MM.1S (cell line): Measurements from ENCODE around the gene PDGFD.

Source experiments
- DNase-seq: peaks from one replicate; pipeline ENCODE4 v3.0.0-alpha.2; 2015
- H2AFZ ChIP-seq: fragments of 300-600 bp; sonication (generic); 2 replicates; pipeline ENCODE4 v1.6.0; 2016; ENCODE audit warnings: antibody characterized with exemption, low read length
- H3F3A ChIP-seq: fragments of 300-600 bp; sonication (generic); 2 replicates; pipeline ENCODE4 v1.6.1; 2016; ENCODE audit warnings: mild to moderate bottlenecking, antibody characterized with exemption, low read length, moderate library complexity, mixed read lengths; ENCODE audit not compliant: insufficient read depth
- H3K27ac ChIP-seq: fragments of 300-600 bp; sonication (generic); 2 replicates; pipeline ENCODE4 v1.5.1; 2016; ENCODE audit warnings: mild to moderate bottlenecking, low read length
- H3K27me3 ChIP-seq: fragments of 300-600 bp; sonication (generic); replicated peaks from 2 replicates; pipeline ENCODE4 v1.6.0; 2016; ENCODE audit warnings: low read length; ENCODE audit not compliant: insufficient read depth
- H3K36me3 ChIP-seq: fragments of 300-600 bp; sonication (generic); replicated peaks from 2 replicates; pipeline ENCODE4 v1.6.1; 2016; ENCODE audit warnings: mild to moderate bottlenecking, low read length, mixed read lengths; ENCODE audit not compliant: insufficient read depth
- H3K4me1 ChIP-seq: fragments of 300-600 bp; sonication (generic); 2 replicates; pipeline ENCODE4 v1.6.1; 2016; ENCODE audit warnings: low read length, mixed read lengths
- H3K4me2 ChIP-seq: fragments of 300-600 bp; sonication (generic); 2 replicates; pipeline ENCODE4 v1.6.0; 2016; ENCODE audit warnings: low read depth, low read length
- H3K4me3 ChIP-seq: fragments of 300-600 bp; sonication (generic); 2 replicates; pipeline ENCODE4 v1.5.1; 2016; ENCODE audit warnings: low read length, mixed read lengths
- H3K79me2 ChIP-seq: fragments of 300-600 bp; sonication (generic); 2 replicates; pipeline ENCODE4 v1.6.1; 2016; ENCODE audit warnings: mixed run types, low read length, mixed read lengths
- H3K9ac ChIP-seq: fragments of 300-600 bp; sonication (generic); 2 replicates; pipeline ENCODE4 v1.6.1; 2016; ENCODE audit warnings: low read length, mixed read lengths
- H3K9me2 ChIP-seq: fragments of 300-600 bp; sonication (generic); replicated peaks from 2 replicates; pipeline ENCODE4 v1.6.1; 2016; ENCODE audit warnings: mild to moderate bottlenecking, low read length, mixed read lengths; ENCODE audit not compliant: insufficient read depth
- H3K9me3 ChIP-seq: fragments of 300-600 bp; sonication (generic); replicated peaks from 2 replicates; pipeline ENCODE4 v1.6.1; 2016; ENCODE audit warnings: mild to moderate bottlenecking, low read length, mixed read lengths; ENCODE audit not compliant: insufficient read depth
- H4K20me1 ChIP-seq: fragments of 300-600 bp; sonication (generic); 2 replicates; pipeline ENCODE4 v1.6.1; 2016; ENCODE audit warnings: mild to moderate bottlenecking, low read length, moderate library complexity, mixed read lengths; ENCODE audit not compliant: insufficient read depth
- EZH2 ChIP-seq: fragments of 300-600 bp; sonication (generic); optimal IDR thresholded peaks from 2 replicates; pipeline ENCODE3; 2017; ENCODE audit warnings: low read depth, mild to moderate bottlenecking, antibody characterized with exemption, low read length, mixed read lengths
- EZH2phosphoT487 ChIP-seq: fragments of 300-600 bp; sonication (generic); IDR thresholded peaks from 2 replicates; pipeline ENCODE4 v1.6.1; 2018; ENCODE audit warnings: antibody characterized with exemption, low read length
- TF ChIP-seq, protein P1 (sequence below): fragments of 300-600 bp; sonication (generic); IDR thresholded peaks from 2 replicates; pipeline ENCODE4 v1.5.1; 2016; ENCODE audit warnings: antibody characterized with exemption, low read length, mixed read lengths

Gene PDGFD

DNA sequence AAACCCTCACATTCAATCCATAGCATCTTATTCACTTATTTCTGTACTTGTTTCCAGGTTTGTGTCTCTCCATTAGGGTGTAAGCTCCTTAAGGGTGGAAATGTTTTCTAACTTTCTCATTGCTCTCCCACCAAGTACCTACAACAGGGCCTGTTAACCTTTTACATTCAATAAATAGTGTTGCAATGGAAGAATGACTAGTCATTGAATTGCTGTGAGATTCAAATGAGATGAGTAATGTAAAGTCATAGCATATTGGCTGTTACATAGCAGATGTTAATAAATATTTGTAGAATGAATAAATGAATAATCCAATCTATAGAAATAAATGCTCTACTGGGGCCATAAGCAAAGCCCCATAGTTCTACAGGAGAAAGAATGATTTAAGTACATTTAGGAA, 202.9 kb downstream of the PDGFD start:
- no peak overlapping the region for H3K4me3 ChIP-seq
- H3K9me3 ChIP-seq = no peaks in the 10 kb centered on the region
- H3K27me3 ChIP-seq = no peaks in the 10 kb centered on the region
- H3K27ac ChIP-seq = no peak overlapping the region
- no peaks in the 10 kb centered on the region for H3K36me3 ChIP-seq
- peaks cover 25% of the 10 kb centered on the region for H3K4me1 ChIP-seq
- H4K20me1 ChIP-seq = no peaks in the 10 kb centered on the region
- H3K9me2 ChIP-seq = no peaks in the 10 kb centered on the region
- peaks cover 11% of the 10 kb centered on the region; the same call in 1 of the 2 replicates for H3F3A ChIP-seq
- no peak for DNase-seq
- no peak overlapping the region for H3K4me2 ChIP-seq
- TF ChIP-seq EZH2phosphoT487 (no peak), EZH2 (no peak)
- TF ChIP-seq, protein P1, sequence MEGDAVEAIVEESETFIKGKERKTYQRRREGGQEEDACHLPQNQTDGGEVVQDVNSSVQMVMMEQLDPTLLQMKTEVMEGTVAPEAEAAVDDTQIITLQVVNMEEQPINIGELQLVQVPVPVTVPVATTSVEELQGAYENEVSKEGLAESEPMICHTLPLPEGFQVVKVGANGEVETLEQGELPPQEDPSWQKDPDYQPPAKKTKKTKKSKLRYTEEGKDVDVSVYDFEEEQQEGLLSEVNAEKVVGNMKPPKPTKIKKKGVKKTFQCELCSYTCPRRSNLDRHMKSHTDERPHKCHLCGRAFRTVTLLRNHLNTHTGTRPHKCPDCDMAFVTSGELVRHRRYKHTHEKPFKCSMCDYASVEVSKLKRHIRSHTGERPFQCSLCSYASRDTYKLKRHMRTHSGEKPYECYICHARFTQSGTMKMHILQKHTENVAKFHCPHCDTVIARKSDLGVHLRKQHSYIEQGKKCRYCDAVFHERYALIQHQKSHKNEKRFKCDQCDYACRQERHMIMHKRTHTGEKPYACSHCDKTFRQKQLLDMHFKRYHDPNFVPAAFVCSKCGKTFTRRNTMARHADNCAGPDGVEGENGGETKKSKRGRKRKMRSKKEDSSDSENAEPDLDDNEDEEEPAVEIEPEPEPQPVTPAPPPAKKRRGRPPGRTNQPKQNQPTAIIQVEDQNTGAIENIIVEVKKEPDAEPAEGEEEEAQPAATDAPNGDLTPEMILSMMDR = no peak
- no peaks in the 10 kb centered on the region for H3K79me2 ChIP-seq
- no peak overlapping the region for H2AFZ ChIP-seq
- no peak overlapping the region for H3K9ac ChIP-seq

DNA sequence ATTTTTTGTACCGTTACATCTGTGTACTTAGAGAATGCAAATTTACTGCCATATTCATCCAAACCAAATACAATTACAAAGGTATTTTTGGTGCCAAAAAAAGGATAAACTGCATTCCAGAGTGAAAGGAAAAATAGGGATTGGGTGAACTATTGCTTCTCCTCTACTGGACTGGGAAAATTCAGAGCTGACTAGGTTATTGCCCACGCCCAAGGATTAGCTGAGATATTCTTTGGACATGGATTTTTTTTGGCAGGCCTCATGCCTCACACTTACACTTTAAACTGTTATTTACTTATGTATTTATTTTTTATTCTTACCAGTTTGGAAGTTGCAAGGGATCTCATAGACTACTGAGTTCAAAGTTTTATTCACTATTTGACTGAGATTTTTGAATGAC, 203.8 kb downstream of the PDGFD start:
- Histone ChIP-seq H3K4me2 (0 out of 2 replicates have a peak overlapping the region, but pooled peaks have one; percentile 44), H3K36me3 (no peaks in the 10 kb centered on the region), H3K9ac (no peak overlapping the region), H3K27me3 (no peaks in the 10 kb centered on the region), H2AFZ (no peak overlapping the region), H4K20me1 (no peaks in the 10 kb centered on the region), H3K4me1 (peaks cover 25% of the 10 kb centered on the region), H3F3A (peaks cover 11% of the 10 kb centered on the region; the same call in 1 of the 2 replicates), H3K9me3 (no peaks in the 10 kb centered on the region), H3K4me3 (no peak overlapping the region), H3K79me2 (no peaks in the 10 kb centered on the region), H3K9me2 (no peaks in the 10 kb centered on the region), H3K27ac (peak overlapping the region; percentile 70; the same call in 1 of the 2 replicates)
- TF ChIP-seq EZH2phosphoT487 (no peak), EZH2 (no peak)
- TF ChIP-seq, protein P1 = no peak
- DNase-seq = no peak

DNA sequence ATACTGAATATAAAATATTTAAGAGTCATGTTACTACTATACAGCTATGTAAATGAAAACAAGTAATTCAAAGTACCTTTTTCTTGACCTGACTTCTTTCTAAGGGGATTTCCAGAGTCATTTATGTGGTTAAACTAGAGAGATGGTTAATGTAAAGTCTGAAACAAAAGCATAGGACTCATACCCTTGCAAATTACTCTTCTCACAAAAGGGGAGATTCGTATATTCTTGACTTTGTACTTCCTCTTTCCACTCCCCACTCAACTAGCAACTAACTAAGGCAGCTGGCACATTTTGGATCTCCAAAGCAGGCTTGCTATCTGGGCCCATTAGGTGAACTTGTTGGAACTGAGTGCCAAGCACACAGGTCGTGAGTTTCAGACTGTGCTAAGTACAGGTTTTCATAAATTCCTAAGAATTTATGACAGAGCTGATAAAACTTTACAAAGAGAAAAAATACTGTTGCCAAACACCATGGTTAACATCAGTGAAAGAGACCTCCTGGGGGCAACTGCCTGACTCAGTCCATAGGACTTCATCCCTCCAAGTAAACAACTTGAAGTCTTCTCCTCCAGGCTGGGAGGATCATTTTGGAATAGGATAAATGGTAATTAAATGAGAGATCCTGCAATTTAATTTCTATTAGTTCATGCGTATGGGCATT, 204.5 kb downstream of the PDGFD start:
- H3K9ac ChIP-seq = peak overlapping the region; percentile 5; the same call in 1 of the 2 replicates
- no peaks in the 10 kb centered on the region for H4K20me1 ChIP-seq
- peak overlapping the region; percentile 70 for H3K27ac ChIP-seq
- peak overlapping the region; percentile 44; the same call in 1 of the 2 replicates for H3K4me2 ChIP-seq
- peaks cover 11% of the 10 kb centered on the region; the same call in 1 of the 2 replicates for H3F3A ChIP-seq
- H3K9me2 ChIP-seq = no peaks in the 10 kb centered on the region
- no peaks in the 10 kb centered on the region for H3K79me2 ChIP-seq
- no peak overlapping the region for H3K4me3 ChIP-seq
- no peaks in the 10 kb centered on the region for H3K27me3 ChIP-seq
- H3K36me3 ChIP-seq = no peaks in the 10 kb centered on the region
- no peaks in the 10 kb centered on the region for H3K9me3 ChIP-seq
- peaks cover 25% of the 10 kb centered on the region for H3K4me1 ChIP-seq
- no peak for TF ChIP-seq EZH2
- TF ChIP-seq EZH2phosphoT487 = no peak
- TF ChIP-seq, protein P1 = no peak
- DNase-seq = peak; percentile 84
- H2AFZ ChIP-seq = peak overlapping the region; percentile 26
